DOHH2 (cell line): ENCODE measurements around the gene SHISA2.

ENCODE experiments used
- H3F3A ChIP-seq: fragments of 200-600 bp; sonication (generic), shearing (Covaris generic); 2 replicates; pipeline ENCODE4 v1.6.0; 2016; ENCODE audit warnings: antibody characterized with exemption, mild to moderate bottlenecking; ENCODE audit not compliant: control insufficient read depth, insufficient read depth
- H3K27ac ChIP-seq: fragments of 200-600 bp; sonication (generic); 2 replicates; pipeline ENCODE4 v1.5.1; 2014; ENCODE audit warnings: low read depth, mild to moderate bottlenecking, low read length, moderate library complexity
- H3K27me3 ChIP-seq: fragments of 200-600 bp; sonication (generic); 2 replicates; pipeline ENCODE4 v1.6.1; 2014; ENCODE audit warnings: mild to moderate bottlenecking, low read length, mixed read lengths; ENCODE audit not compliant: control insufficient read depth
- H3K36me3 ChIP-seq: fragments of 200-600 bp; sonication (generic); 2 replicates; pipeline ENCODE4 v1.6.1; 2014; ENCODE audit warnings: mild to moderate bottlenecking, low read length, moderate library complexity, mixed read lengths; ENCODE audit not compliant: control insufficient read depth
- H3K4me1 ChIP-seq: fragments of 200-600 bp; sonication (generic); 2 replicates; pipeline ENCODE4 v1.6.1; 2014; ENCODE audit warnings: mild to moderate bottlenecking, low read length, mixed read lengths; ENCODE audit not compliant: control insufficient read depth
- H3K4me2 ChIP-seq: fragments of 200-600 bp; sonication (generic); 2 replicates; pipeline ENCODE4 v1.6.0; 2014; ENCODE audit warnings: mild to moderate bottlenecking, low read length, moderate library complexity
- H3K4me3 ChIP-seq: fragments of 200-600 bp; sonication (generic); 2 replicates; pipeline ENCODE4 v1.5.1; 2014; ENCODE audit warnings: mild to moderate bottlenecking, low read length, mixed read lengths
- H3K79me2 ChIP-seq: fragments of 200-600 bp; sonication (generic); 2 replicates; pipeline ENCODE4 v1.6.1; 2014; ENCODE audit warnings: mild to moderate bottlenecking, low read length, mixed read lengths; ENCODE audit not compliant: control insufficient read depth
- H3K9me2 ChIP-seq: fragments of 200-600 bp; sonication (generic); replicated peaks from 2 replicates; pipeline ENCODE4 v1.6.1; 2014; ENCODE audit warnings: mild to moderate bottlenecking, low read length, mixed read lengths; ENCODE audit not compliant: control insufficient read depth
- H3K9me3 ChIP-seq: fragments of 200-600 bp; sonication (generic); 2 replicates; pipeline ENCODE4 v1.6.1; 2014; ENCODE audit warnings: antibody characterized with exemption, low read length, mixed read lengths; ENCODE audit not compliant: control insufficient read depth, insufficient read depth
- H4K20me1 ChIP-seq: fragments of 200-600 bp; sonication (generic); 2 replicates; pipeline ENCODE4 v1.6.0; 2014; ENCODE audit warnings: low read depth, mild to moderate bottlenecking, antibody characterized with exemption, low read length, moderate library complexity; ENCODE audit not compliant: control insufficient read depth, insufficient read depth
- EZH2phosphoT487 ChIP-seq: fragments of 200-600 bp; sonication (generic); IDR thresholded peaks from 2 replicates; pipeline ENCODE4 v1.6.1; 2017; ENCODE audit warnings: borderline replicate concordance, mild to moderate bottlenecking, antibody characterized with exemption, low read length, moderate library complexity, mixed read lengths
- TF ChIP-seq, protein P1 (sequence below): fragments of 200-600 bp; sonication (generic); IDR thresholded peaks from one replicate; pipeline ENCODE4 v1.5.1; 2014; ENCODE audit warnings: antibody characterized with exemption, mild to moderate bottlenecking, low read depth, low read length; ENCODE audit not compliant: poor library complexity, severe bottlenecking

SHISA2 gene

DNA sequence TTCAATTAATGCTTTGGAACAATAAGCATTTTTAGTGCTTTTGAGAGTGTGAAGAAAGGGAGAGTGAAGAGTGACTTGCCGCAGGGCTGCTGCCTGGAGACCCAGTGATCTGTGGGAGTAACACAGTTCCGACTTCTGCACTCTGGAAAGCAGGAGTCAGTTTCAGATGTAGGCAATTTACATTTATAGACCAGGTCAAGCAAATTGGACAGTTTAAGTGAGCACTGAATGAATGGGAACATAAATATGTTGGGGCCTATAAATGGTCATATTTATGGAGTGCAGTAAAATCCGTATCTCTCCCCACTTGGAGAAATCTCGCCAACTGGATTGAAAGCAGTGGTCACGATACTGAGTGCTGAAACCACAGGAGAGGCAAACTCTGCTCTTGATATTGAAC lies 9.4 kb upstream of the SHISA2 start:
- H3K27me3 ChIP-seq, result no peaks in the 10 kb centered on the region
- TF ChIP-seq EZH2phosphoT487, result no peak
- TF ChIP-seq, protein P1, sequence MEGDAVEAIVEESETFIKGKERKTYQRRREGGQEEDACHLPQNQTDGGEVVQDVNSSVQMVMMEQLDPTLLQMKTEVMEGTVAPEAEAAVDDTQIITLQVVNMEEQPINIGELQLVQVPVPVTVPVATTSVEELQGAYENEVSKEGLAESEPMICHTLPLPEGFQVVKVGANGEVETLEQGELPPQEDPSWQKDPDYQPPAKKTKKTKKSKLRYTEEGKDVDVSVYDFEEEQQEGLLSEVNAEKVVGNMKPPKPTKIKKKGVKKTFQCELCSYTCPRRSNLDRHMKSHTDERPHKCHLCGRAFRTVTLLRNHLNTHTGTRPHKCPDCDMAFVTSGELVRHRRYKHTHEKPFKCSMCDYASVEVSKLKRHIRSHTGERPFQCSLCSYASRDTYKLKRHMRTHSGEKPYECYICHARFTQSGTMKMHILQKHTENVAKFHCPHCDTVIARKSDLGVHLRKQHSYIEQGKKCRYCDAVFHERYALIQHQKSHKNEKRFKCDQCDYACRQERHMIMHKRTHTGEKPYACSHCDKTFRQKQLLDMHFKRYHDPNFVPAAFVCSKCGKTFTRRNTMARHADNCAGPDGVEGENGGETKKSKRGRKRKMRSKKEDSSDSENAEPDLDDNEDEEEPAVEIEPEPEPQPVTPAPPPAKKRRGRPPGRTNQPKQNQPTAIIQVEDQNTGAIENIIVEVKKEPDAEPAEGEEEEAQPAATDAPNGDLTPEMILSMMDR, result no peak

DNA sequence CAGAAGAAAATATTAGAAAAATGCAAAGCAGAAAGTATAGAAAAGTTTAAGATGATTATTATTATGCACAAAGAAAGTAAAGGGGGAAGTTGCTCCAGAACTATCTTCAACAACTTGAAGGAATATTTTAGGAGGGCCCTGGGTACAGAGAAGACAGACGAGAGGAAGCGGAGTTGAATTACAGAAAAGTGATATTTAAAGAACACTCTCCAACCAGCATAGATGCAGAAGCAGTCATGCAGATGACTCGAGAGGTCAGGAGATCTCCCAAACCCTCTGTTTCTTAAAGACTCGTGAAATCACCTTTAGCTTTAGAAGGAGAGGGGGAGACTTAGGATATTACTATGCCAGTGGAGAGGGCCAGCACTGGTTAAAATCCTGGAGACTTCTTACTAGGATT lies 8.5 kb upstream of the SHISA2 start:
- no peaks in the 10 kb centered on the region for H3K27me3 ChIP-seq
- H3K9me2 ChIP-seq, result no peaks in the 10 kb centered on the region
- no peaks in the 10 kb centered on the region for H3K79me2 ChIP-seq
- no peaks in the 10 kb centered on the region for H3K36me3 ChIP-seq
- TF ChIP-seq, protein P1, result no peak
- no peak for TF ChIP-seq EZH2phosphoT487
- H3K27ac ChIP-seq, result no peak overlapping the region
- H3F3A ChIP-seq, result no peaks in the 10 kb centered on the region
- H3K9me3 ChIP-seq, result no peaks in the 10 kb centered on the region
- H3K4me2 ChIP-seq, result no peak overlapping the region
- no peaks in the 10 kb centered on the region for H3K4me1 ChIP-seq
- H4K20me1 ChIP-seq, result no peaks in the 10 kb centered on the region
- H3K4me3 ChIP-seq, result no peak overlapping the region

More for the DNA sequence above, 9.4 kb upstream of the SHISA2 start:
- no peaks in the 10 kb centered on the region for H3K9me3 ChIP-seq
- no peaks in the 10 kb centered on the region for H3K79me2 ChIP-seq
- no peaks in the 10 kb centered on the region for H3K9me2 ChIP-seq
- H3K4me3 ChIP-seq, result no peak overlapping the region
- H3K4me1 ChIP-seq, result no peaks in the 10 kb centered on the region
- no peaks in the 10 kb centered on the region for H4K20me1 ChIP-seq
- H3K27ac ChIP-seq, result no peak overlapping the region
- H3F3A ChIP-seq, result no peaks in the 10 kb centered on the region
- no peaks in the 10 kb centered on the region for H3K36me3 ChIP-seq
- no peak overlapping the region for H3K4me2 ChIP-seq

DNA sequence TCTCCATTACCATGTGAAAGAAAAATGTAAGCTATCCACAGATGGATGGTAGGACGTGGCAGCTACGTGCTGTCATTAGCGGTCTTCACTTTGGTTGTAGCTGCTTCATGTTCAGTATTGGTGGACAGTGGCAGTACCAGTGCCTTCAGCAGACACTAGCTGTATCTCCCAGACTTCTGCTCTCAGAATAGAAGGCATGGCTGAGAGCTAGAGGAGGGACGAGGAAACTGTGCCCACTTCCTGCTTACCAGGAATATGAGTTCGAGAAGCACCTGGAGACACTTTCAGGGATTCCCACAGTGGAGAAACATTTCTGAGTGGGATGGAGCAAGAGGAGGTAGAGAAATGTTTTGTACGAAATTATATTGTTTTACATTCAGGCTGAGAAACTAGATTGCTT lies 6.9 kb upstream of the SHISA2 start:
- Histone ChIP-seq H3F3A (no peaks in the 10 kb centered on the region), H3K79me2 (no peaks in the 10 kb centered on the region), H3K4me1 (no peaks in the 10 kb centered on the region), H3K4me2 (no peak overlapping the region), H3K27me3 (no peaks in the 10 kb centered on the region), H3K27ac (no peak overlapping the region), H3K9me2 (no peaks in the 10 kb centered on the region), H3K36me3 (no peaks in the 10 kb centered on the region), H4K20me1 (no peaks in the 10 kb centered on the region), H3K4me3 (no peak overlapping the region), H3K9me3 (no peaks in the 10 kb centered on the region)
- no peak for TF ChIP-seq EZH2phosphoT487
- TF ChIP-seq, protein P1, result no peak

DNA sequence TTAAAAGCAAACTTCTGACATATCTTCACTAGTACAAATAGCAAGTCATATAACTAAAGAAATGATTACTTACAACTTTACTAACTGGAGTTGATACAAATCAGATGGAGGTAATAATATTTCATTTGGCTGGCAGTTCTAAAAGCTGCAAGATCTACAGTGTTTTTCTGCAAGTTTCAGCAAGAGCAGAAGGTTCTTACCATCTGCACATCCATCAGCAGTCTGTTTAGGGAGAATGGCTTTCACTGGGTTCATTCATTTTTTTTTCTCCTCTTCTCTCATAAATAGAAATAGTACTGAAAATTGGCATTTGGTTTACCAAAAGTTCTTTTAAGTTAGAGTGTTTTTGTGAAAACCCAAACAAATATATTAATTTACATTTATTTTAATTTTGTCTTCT lies 3.1 kb upstream of the SHISA2 start:
- Histone ChIP-seq H3K79me2 (no peaks in the 10 kb centered on the region), H3K27ac (no peak overlapping the region), H3F3A (no peaks in the 10 kb centered on the region), H3K27me3 (no peaks in the 10 kb centered on the region), H3K36me3 (no peaks in the 10 kb centered on the region), H3K4me3 (no peak overlapping the region), H3K4me1 (no peaks in the 10 kb centered on the region), H3K9me3 (peaks cover 3% of the 10 kb centered on the region; the same call in 1 of the 2 replicates), H4K20me1 (no peaks in the 10 kb centered on the region), H3K4me2 (no peak overlapping the region), H3K9me2 (no peaks in the 10 kb centered on the region)
- TF ChIP-seq EZH2phosphoT487, result no peak
- TF ChIP-seq, protein P1, result no peak
